Fibroblast of lung (primary cell): ENCODE measurements around the gene F3.

ENCODE experiments used
- CTCF ChIP-seq, 2 donors: IDR thresholded peaks in 1 of 2; conservative IDR thresholded peaks in 1 of 2; 1 replicate in 1 of 2; 2 replicates in 1 of 2; pipeline ENCODE4 v1.5.1; 2011 to 2012; ENCODE audit warnings: low read length in 2 of 2, control low read depth in 1 of 2, inconsistent platforms in 1 of 2, low read depth in 1 of 2, mild to moderate bottlenecking in 1 of 2
- EZH2 ChIP-seq: IDR thresholded peaks from 2 replicates; pipeline ENCODE4 v1.5.1; 2012; ENCODE audit warnings: low read length, control low read depth, mild to moderate bottlenecking; ENCODE audit errors: missing control alignments

GRCh38 chr1:94531664-94532063 lies 9.9 kb downstream of the F3 start:
- TF ChIP-seq CTCF (conservative IDR thresholded peaks at IDR 0.05 in 1 of 2, IDR thresholded peaks at IDR 0.05 in 1 of 2; ENCODE audit: low read depth in 1 of 2, low read length in 2 of 2) (no peak), EZH2 (no peak)
